NOMO-1 treated with dmso at 0.1 percent for 144 hours (cell line): Measurements from ENCODE around the gene CCDC120.

Experiments used
- DNase-seq: peaks from one replicate; lab custom pipeline; 2025; ENCODE audit not compliant: unreplicated experiment; lab: John Stamatoyannopoulos, UW

CCDC120 gene

DNA sequence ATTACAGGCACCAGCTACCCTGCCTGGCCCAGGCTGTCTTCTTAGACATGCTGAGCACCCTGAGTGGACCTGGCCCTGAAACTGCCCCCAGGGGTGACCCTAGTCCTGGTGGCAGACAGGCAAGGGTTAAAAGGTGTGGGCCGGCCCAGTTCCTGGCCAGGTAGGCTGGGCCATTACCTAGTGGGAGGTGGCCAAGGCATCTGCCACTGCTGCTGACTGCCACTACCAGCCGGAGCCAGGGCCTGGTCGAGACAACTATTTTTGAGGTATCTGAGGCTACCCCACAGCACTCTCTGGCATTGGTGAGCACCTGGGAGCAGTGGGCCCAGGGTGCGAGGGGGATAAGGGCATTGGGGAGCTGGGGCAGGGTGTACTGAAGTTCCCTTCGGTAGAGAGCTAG is at the start of gene CCDC120:
Gene CCDC120, plus strand, starts transcription at position 206 of the 400 bp plus-strand sequence. CDS start 3,043 bp downstream, outside the sequence.
- no peak for DNase-seq

- DNase-seq = no peak
Measured at GRCh38 chrX:49019050-49019449, 39.7 kb upstream of the CCDC120 start.

DNA sequence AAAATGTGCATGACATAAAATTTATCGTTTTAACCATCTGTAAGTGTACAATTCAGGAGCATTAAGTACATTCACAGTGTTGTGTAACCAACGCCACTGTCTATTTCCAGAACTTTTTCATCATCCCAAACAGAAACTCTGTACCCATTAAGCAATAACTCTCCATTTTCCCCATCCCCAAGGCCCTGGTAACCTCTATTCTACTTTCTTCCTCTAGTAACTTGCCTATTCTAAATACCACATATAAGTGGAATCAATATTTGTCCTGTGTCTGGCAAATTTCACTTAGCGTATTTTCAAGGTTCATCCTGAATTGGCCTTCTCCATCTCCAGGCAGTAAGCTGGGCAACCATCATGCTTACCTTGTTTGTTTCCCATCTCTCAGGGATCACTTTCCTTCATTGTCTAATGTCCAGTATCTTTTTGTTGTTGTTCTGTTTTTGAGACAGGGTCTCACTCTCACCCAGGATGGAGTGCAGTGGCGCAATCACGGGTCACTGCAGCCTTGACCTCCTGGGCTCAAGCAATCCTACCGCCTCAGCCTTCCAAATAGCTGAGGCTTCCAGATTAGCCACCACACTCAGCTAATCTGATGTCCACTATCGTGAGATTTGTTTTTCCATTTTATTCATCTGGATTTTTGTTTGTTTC is 39.1 kb upstream of the CCDC120 start:
- DNase-seq = peak; percentile 3

- DNase-seq = no peak
Measured at GRCh38 chrX:49029876-49030275, 28.9 kb upstream of the CCDC120 start.

GRCh38 chrX:49030283-49030682 is 28.5 kb upstream of the CCDC120 start:
- no peak for DNase-seq

GRCh38 chrX:49037883-49038475 is 20.8 kb upstream of the CCDC120 start:
- no peak for DNase-seq

DNA sequence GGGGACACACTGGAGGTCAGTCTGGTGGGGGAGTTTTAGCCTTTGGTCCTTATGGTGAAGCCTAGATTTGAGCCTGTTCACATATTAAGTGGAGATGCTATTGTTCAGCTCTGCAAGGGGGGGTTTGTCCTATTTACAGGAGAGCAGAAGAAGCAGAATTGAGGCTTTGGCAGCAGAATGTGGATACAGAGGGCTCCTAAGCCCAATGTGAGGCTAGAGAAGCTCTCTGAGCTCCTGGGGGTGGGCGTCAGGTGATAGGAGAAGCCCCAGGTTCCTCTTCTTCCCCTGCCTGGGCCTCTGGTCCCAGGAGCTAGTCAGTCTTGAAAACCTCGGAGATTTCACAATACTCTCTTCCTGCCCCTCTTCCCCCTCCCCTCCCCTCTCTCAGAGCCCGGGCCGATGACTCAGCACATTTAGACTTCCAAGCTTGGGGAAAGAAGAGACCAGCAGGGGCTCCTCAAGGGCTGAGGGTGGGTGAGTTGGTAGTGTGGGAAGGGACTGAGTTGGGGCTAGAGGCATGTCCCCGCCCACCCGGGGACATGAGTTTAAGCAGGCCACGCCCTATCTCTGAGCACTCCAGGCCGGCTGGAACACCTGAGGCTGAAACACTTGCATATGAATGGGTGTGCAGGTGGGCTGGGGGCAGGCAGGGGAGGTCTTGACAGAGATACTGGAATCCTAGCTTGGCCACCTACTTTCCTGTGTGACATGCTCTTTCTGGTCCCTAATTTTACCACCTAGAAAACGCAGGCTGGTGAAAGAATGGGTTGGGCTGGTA is 19.0 kb upstream of the CCDC120 start:
- peak; percentile 89 for DNase-seq

- DNase-seq = no peak
Measured at GRCh38 chrX:49040376-49040955, 18.3 kb upstream of the CCDC120 start.

GRCh38 chrX:49041744-49042580 is 16.8 kb upstream of the CCDC120 start:
- DNase-seq = no peak

- no peak for DNase-seq
Measured at GRCh38 chrX:49042581-49043219, 16.1 kb upstream of the CCDC120 start.

DNA sequence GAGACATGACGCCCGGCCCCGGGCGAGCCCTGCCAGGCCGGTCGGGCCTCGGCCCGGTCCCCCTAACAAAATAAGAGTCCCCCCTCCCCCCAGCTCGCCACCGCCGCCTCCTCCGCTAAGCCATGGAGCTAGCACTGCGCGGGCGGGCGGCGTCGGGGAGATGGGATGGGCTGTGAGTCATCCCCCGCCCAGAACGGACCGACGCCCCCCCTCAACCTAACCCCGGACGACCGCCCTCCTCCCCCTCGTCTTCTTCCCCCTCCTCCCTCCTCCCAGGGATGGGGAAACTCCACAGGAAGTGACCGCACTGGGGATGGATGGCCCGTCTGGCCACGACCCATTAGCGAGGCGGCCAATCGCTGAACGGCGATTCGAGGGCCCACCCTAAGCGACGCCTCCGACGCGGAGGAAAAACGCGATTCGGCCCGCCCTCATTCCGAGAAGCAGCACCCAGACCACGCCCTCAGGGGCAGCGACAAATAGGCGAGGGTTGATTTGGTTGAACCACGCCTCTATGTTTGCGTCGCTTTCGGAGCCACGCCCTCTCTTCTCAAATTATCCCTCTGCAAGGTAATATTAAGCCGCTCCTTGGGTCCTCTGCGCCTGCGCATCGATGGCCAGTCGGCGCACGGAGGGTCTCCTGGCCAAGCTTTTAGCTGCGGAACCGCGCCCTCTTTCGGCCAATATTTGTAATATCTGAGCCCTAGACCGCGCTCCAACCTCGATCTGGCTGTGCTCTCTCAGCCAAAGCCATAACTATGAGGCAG is 15.4 kb upstream of the CCDC120 start, which contains the start of gene TFE3:
Gene TFE3, minus strand, starts transcription at position 138 of the 767 bp plus-strand sequence. Its CDS starts 131 bp downstream, at position 7.
- peak; percentile 88 for DNase-seq

GRCh38 chrX:49043987-49044281 is 14.9 kb upstream of the CCDC120 start:
- no peak for DNase-seq

GRCh38 chrX:49053223-49054072 is 5.4 kb upstream of the CCDC120 start:
- DNase-seq = no peak

DNA sequence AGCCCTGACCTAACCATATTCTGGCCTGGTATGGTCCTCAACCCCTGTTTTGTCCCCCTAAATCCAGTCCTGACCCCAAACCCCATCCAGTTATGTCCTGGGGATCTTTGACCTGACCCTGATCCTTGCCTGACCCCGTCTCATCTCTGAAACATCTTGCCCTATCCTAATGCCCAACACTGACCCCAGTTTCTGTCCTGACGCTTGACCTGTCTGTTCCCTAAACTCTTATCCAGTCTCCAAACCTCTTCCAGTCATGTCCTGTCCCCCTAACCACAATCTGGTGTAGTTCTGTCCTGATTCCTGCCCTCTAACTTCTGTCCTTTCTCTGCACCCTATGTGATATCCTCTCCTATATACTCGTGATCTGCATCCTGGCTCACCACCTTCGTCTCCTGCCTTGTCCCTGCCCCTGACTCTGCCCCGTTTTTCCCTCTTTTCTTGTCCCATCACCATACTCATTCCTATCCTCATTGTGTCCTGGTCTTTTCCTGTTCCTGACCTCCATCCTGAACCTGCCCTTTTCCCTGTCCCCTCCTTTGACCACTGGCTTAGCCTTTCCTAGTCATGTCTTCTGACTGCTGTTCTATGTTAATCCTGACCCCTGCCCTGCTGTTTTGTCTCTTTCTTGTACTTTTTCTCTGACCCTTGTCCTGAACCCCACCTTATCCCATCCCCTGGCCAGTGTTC is 4.6 kb upstream of the CCDC120 start:
- no peak for DNase-seq

DNA sequence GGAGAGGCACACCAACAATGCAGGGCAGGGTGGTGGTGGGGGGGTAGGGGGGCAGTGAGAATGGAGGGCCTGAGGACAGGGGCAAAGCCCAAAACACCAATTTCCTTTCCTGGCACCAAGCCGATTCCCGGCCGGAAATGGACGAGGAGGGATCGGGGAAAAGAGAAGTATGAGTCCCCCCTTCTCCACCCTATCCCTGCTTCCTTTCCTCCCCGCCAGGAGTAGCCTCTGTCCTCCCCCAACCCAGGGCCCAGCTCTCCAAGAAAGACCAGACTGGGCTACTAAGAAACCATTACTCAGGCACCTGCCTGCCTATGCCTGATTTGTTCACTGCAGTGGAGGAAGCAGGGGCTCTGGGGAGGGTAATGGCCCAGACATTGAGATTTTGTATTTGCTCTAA is 402 bp downstream of the CCDC120 start:
- no peak for DNase-seq

- no peak for DNase-seq
Measured at GRCh38 chrX:49059681-49060085, 884 bp downstream of the CCDC120 start.

- no peak for DNase-seq
Measured at GRCh38 chrX:49060914-49061313, 2.1 kb downstream of the CCDC120 start.

- DNase-seq = no peak
Measured at GRCh38 chrX:49061490-49061889, 2.7 kb downstream of the CCDC120 start.
